H1 (cell line): Measurements from ENCODE around the gene KCNC2. TPM values are rescaled to one million over a fixed set of nuclear protein-coding genes. Genes with fewer than 3 reads are reported as not detected.

Experiments
- CEBPB ChIP-seq: IDR thresholded peaks from 2 replicates; pipeline ENCODE4 v1.6.1; 2012; ENCODE audit warnings: low read depth, low read length
- HDAC6 ChIP-seq: IDR thresholded peaks from one replicate; pipeline ENCODE4 v1.7.1; 2012; ENCODE audit warnings: low read depth, mild to moderate bottlenecking, inconsistent platforms, low read length, moderate library complexity
- JUN ChIP-seq: IDR thresholded peaks from 2 replicates; pipeline ENCODE4 v1.6.1; 2011; ENCODE audit warnings: low read depth, mild to moderate bottlenecking, improper control_type of control experiment, low read length
- POLR2A ChIP-seq, 2 experiments: IDR thresholded peaks; 1 replicate in 1 of 2; 2 replicates in 1 of 2; pipeline ENCODE4 v1.6.1; 2011; ENCODE audit warnings: low read depth in 2 of 2, low read length in 2 of 2, mild to moderate bottlenecking in 2 of 2; ENCODE audit errors: control extremely low read depth in 1 of 2
- RXRA ChIP-seq: IDR thresholded peaks from 2 replicates; pipeline ENCODE4 v1.6.1; 2011; ENCODE audit warnings: low read depth, mild to moderate bottlenecking, low read length, moderate library complexity; ENCODE audit not compliant: insufficient read depth
- YY1 ChIP-seq: IDR thresholded peaks from 2 replicates; pipeline ENCODE4 v1.6.1; 2011; ENCODE audit warnings: low read depth, mild to moderate bottlenecking, low read length
- ZNF274 ChIP-seq: IDR thresholded peaks from 2 replicates; pipeline ENCODE4 v1.7.0; 2012; ENCODE audit warnings: low read length, borderline replicate concordance; ENCODE audit errors: extremely low read depth
- polyA plus RNA-seq, 7 experiments: library from polyadenylated mRNA; depleted of rRNA in 3 of 7; stranded (reverse) in 5 of 7; unstranded in 2 of 7; fragments of >200 nt in 5 of 7; fragments of 200-250 nt in 2 of 7; gene quantifications; 1 replicate in 5 of 7; 2 replicates in 1 of 7; 4 replicates in 1 of 7; pipeline versions ENCODE4 v1.2.1 to v1.2.3, GENCODE V29; 2011 to 2013; ENCODE audit warnings: missing spikeins in 2 of 7, mixed read lengths in 2 of 7
- total RNA-seq: library from RNA; stranded (reverse); fragmentation: NEBNext Ultra II Directional; extraction: Animal tissue kit (Norgen Biotek cat#: 25700); gene quantifications from 2 replicates; pipeline ENCODE4 v1.2.1, GENCODE V29; 2021

The KCNC2 gene
- total and polyA plus RNA-seq, 2 of the 8 experiments (the other 6 are each of a cell fraction or from before 2014, with no cell fraction given), result 0.03 TPM; not detected in 1

DNA sequence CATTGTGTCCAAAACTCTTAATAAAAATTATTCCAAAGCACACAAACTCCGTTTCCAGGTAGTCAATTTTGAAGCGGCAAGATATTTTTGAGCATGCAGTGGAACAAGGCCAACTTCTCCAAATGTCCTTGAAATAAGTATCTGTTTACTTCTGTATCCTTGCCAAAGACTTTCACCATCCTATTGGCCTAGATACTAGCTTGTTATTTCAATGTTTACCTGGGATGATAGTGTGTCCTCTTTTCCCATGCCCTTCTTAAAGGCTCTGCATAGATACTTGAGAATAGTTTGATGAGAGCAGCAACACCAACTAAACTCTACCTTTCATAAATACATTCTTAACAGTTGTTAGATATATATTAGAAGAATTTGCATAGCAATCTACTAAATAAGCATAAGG lies 160.9 kb downstream of the KCNC2 start (continued):
- TF ChIP-seq CEBPB (no peak), YY1 (no peak), JUN (no peak), RXRA (no peak), HDAC6 (no peak), POLR2A (IDR thresholded peaks at IDR 0.05; ENCODE audit: control extremely low read depth in 1 of 2, low read depth in 2 of 2, low read length in 2 of 2) (no peak), ZNF274 (no peak)
